Upper lobe of left lung (tissue), 4 donors: ENCODE data around the gene ANKS1B.

Experiments used
- CTCF ChIP-seq, 6 experiments: fragments of 450-650 bp in 4 of 6; fragments of 200-600 bp in 2 of 6; sonication (generic) in 2 of 6; IDR thresholded peaks; one replicate each; pipeline ENCODE4 v1.5.1; 2016 to 2019; ENCODE audit warnings: antibody characterized with exemption in 6 of 6
- POLR2A ChIP-seq, 4 donors: fragments of 450-650 bp; IDR thresholded peaks; one replicate each; pipeline ENCODE4 v1.5.1; 2016 to 2017; ENCODE audit warnings: antibody characterized with exemption in 4 of 4, mild to moderate bottlenecking in 2 of 4

GRCh38 chr12:98701166-98701565 is 1283.6 kb downstream of the ANKS1B start:
- TF ChIP-seq CTCF (IDR thresholded peaks at IDR 0.05) (no peak), POLR2A (IDR thresholded peaks at IDR 0.05) (no peak)
